Effector CD4-positive, alpha-beta T cell (primary cell): ENCODE results near the gene PRKCH.
A peak's percentile ranks its signal among the peaks of the same experiment; 100 is the strongest.

Experiments used
- DNase-seq: peaks from one replicate; pipeline ENCODE4 v3.0.0-alpha.2; 2020

PRKCH gene

DNA sequence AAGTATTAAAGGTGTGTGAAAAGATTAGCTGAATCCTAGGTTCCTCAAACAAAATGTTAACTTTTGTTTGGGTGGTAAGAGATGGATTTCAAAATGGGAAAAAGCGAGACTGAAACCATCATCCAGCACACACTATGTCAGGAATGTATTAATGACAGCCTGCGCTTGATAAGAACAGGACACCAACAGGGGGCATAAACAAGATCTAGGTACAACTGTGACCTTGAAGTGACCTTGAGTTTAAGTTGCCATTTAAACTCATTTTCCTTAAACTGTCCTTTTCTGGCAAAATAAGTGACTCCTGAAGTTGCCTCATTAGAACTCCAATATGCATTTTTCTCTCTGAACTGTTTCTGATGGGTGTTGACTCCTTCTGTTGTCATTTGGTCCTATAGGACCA lies 17.1 kb downstream of the PRKCH start:
- DNase-seq: no peak

- DNase-seq: no peak
Measured at GRCh38 chr14:61341275-61342206, 20.2 kb downstream of the PRKCH start.

DNA sequence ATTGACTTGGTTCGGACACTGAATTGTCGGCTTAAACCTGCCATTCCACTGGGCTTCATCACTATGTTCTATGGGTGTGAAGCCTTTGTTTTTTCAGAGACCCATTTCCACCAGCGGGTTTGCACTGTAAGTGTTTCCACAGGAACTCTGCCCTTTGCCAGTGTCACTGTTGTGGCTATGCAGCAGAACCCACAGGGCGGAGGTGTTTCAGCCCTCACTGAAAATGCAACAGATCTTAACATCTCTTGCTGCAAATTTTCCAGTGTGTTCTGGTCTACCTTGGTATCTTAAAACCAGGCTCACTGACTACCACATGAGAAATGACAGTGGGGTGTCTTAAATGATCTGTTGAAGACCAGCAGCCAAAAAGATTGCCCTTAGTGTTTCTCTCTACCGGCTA lies 21.1 kb downstream of the PRKCH start:
- peak; percentile 77 for DNase-seq

DNA sequence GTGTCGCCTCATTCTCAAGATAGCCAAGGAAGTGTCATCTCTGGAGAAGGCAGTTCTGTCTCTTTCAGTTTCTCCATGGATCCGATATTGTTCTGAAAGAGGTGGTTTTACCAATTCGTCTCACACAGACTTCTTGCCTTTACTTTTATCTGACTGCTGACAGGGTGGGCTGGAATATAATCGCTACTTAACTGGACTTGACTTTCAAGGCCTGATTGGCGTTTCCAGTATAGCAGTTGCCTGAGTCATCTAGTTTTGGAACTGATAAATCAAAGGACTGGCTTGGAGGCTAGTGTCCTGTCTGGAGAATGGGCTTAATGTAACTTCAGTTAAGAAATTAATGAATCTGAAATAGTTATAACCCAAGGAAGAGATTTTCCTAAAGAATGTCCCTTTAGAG lies 21.6 kb downstream of the PRKCH start:
- no peak for DNase-seq

DNA sequence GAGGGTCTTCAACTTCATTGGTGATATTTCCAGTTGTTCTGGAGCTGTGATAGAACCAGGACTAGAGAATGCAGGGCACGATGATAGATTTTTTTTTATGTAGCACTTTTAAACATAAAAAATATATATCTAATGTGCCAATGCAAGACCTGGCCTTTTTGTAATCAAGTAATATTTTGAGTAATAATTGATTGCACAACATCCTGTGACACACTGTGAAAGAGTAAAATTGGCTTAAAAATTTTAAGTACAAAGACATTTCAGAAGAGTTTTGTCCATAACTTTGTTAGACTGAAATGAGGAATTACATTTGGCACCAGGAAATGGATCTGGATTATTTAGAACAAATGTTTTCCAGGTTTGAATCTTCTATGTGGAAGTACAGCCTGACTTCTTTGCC lies 22.1 kb downstream of the PRKCH start:
- DNase-seq: no peak

DNA sequence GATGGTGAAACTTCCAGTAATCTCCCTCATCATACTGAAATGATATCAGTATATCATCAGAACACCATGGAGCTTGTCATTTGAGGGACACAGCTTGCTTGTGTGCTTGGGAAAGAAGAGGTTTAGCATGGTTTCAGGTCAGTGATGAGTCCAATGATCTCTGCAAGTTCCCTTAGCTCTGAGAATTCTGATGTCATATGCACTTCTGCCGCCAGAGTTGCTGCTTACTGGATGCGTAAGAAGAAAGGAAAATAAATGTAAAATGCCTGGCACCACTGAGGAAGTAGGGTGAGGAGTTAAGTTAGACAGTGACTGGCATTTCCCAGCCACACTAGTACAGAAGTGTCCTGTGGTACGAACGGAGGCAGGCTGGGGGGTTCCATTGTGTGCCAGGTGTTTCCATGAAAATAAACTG lies 22.6 kb downstream of the PRKCH start:
- DNase-seq: no peak

- DNase-seq: no peak
Measured at GRCh38 chr14:61344437-61345150, 23.2 kb downstream of the PRKCH start.

- DNase-seq: no peak
Measured at GRCh38 chr14:61345151-61345482, 23.7 kb downstream of the PRKCH start.

- no peak for DNase-seq
Measured at GRCh38 chr14:61346221-61346620, 24.8 kb downstream of the PRKCH start.

GRCh38 chr14:61346793-61347192 lies 25.4 kb downstream of the PRKCH start:
- DNase-seq: no peak

DNA sequence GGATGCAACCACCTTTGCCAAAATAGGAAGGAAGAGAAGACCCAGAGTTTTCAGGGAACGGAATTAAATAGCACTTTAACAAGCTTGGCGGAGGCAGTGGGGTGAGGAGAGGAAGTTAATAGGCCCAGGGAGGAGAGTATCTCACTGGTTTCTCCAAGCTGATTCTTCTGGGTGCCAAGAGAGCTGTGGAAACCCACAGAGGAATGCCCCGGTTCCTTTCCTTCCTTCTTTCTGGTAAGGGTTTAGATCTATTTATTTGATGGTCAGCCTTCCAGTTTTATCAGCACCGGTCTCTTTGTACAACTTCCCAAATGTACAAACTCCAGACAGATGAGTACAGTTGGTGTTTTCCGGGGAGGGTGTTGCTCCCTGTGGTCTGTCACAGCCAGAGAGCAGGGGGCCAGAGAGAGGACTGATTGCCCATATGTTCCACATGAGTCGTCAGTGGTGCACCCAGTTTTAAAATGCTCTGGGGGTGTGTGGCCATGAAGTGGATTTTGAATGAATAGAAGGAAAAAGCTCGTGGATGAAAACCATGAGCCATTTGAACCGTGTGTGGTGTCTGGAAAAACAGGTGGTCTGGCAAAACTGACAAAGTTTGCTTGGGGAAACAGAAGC lies 26.6 kb downstream of the PRKCH start:
- no peak for DNase-seq

DNA sequence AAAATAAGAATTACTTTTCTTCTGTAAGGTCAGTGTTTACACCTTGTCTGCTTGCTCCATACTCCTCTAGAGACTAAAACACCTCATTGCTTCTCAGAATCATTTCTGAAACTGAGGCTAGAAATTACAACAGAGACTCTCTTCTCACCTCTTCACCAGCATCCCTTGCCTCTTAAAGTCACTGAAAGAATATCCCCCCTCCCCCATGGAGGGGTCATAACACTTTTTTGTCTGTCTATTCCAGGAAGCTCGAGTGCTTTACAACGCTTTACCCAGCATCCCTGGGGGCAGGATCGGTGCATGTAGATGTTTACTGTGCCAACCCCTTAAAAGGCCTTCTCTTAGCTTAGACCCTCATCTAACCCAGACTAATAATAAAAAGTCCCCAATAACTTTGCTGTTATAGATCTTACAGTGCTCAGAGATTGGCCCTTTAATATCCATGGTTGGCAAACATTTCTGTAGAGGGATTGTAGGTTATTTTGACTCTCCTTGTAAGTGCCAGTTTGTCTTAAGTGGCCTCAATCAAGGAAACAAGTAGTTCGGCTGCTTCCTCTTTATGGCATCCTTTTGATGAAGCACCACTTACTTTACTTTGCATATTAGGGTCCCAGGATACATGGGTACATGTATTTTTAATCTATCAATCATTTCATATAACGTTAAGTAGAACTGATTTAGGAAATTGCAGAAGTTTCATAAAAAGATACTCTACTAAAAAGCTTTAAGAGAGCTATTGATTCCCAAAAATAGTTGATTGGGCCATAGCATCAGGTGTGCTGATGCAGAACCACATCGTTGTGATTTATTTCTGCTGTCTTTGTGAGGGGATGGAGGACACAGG lies 29.3 kb downstream of the PRKCH start:
- DNase-seq: no peak

- no peak for DNase-seq
Measured at GRCh38 chr14:61351477-61351876, 30.1 kb downstream of the PRKCH start.

DNA sequence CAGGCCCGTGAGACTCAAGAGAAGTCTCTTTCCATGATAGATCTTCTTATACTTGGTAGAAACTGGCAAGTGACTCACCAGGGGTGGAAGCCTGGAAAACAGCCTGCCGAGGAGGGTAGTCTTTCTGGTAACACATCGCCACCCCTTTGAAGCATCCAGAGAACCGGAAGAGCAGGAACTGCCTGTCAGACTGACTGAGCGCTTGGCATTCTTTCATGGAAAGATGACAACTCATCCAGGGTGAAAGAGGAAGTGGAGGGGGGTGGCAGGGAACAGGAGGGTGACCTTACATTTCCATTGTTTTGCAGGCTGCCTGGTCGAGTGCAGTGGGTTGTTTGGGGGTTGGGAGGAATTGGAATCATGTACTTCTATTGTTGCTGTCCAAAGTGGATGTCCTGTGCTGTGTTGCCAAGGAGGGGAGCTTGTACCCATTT lies 34.5 kb downstream of the PRKCH start:
- peak; percentile 38 for DNase-seq

GRCh38 chr14:61357123-61357522 lies 35.7 kb downstream of the PRKCH start:
- no peak for DNase-seq

DNA sequence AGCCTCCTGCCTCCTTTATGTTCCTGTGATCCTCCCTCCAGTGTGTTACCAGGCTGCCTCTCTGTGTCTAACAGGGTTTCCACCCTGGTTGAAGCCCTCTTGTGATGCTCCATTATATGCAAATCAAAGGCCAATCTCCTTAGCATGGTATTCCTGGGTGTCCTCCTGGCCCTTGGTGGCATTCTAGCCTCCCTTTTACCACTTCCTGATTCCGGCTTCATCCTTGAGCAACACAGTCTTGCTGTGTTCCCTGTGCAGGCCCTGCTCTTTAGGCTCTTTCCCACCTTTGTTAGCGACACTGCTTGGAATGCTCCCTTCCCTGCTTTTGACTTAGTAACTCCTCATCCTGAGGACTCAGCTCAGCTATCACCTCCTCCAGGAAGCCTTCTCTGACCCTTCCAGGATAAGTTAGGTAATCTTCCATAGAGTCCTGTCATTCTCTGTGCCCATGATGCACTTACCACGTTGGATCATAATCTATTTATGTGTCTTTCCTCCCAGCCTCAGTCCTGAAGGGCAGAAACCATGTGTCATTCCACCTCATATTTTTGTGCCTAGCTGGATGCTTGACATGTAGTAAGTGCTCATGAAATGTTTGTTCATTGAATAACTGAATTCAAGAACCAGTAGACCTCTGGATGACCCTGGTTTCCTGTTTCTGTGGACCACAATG lies 37.3 kb downstream of the PRKCH start:
- no peak for DNase-seq

- DNase-seq: no peak
Measured at GRCh38 chr14:61360796-61361525, 39.6 kb downstream of the PRKCH start.

DNA sequence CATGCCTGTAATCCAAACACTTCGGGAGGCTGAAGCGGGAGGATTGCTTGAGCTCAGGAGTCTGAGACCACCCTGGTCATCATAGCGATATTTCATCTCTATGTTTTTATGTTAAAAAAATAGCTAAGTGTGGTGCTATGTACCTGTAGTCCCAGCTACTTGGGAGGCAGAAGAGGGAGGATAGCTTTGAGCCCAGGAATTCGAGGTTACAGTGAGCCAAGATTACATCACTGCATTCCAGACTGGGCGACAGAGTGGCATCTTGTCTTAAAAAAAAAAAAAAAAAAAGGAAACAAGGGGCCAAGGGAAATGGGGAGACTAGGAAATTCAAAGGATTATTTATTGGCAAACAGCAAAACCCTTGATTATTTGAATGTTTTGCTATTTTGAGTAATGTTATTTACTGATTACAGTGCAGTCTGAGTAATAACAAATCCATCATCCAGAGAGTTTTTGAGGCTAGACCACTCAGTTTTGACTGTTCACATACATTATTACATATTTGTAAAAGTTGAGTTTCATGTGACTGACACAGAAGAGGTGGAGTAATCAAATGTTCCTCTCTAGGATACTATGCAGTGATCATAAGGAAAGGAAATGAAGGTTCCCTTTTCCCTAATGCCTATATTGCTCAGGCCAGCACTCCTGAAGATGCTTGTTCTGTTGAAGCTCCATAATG lies 40.8 kb downstream of the PRKCH start:
- no peak for DNase-seq

- no peak for DNase-seq
Measured at GRCh38 chr14:61364243-61364642, 42.9 kb downstream of the PRKCH start.

DNA sequence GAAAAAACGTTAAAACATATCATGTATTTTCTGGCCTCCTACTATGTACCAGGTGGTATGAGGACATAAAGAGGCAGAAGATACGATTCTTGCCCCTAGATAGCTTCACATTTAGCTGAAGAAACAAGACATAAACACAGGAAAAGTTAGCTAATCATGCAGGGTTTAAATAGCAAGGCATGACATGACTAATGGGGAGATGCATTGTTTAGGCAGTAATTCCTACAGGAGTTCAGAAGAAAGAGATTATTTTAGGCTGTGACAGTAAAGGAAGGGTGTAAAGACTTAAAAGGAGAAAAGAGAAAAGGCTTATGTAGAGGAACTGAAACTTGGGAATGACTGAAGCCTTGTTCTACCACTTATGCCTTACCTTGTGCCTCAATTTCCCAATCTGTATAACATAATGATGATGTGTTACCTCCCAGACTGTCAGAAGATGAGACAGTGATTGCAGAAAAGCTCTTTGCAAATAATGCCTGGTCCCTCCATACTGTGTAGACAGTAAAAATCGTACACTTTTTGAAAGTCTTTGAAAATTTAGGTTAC lies 44.4 kb downstream of the PRKCH start:
- DNase-seq: no peak
